ENCODE data around the gene IGSF3.

DNA sequence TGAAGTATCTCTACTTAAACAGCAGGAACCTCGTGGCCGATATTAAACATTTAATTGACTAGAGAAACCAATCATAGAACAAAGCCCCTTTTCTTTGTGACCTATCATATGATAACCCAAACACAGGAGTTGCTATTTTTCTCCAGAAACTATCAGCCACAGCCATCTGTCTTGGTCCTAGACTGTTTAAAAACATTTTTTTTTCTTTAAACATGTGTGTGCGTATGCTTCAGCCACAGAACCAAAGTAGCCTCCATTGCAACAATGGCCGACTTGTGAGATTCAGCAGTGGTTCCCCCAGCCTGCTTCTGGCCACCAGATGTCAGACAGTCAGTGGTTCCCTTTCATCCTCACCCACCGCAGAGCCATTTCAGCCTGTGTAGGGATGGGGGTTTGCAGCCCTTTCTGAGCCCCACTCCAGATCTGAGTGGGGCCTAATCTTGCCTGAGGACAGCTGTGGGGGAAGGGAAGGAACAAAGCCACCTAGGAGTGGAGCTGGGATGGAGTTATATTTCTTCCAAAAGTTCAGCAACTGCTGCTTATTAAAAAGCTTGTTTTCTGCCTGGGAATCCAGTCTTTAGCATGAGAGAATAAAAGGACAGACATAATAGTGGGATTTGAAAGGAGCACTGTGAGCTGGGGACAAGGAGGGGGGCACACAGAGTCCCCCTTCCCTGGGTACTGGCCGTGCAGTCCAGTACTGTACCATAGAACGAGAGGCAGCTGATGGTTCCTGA lies 11.7 kb upstream of the IGSF3 start:
- TF ChIP-seq CTCF (conservative IDR thresholded peaks at IDR 0.05 in 1 of 2, IDR thresholded peaks at IDR 0.05 in 1 of 2; ENCODE audit: extremely low read depth in 1 of 2, insufficient read depth in 1 of 2, low read depth in 1 of 2, low read length in 2 of 2) (no peak), EZH2 (IDR thresholded peaks at IDR 0.05; ENCODE audit: borderline replicate concordance, low read length) (no peak)
